HepG2 (cell line): Measurements from ENCODE around the gene INPP5E. TPM values are rescaled to one million over a fixed set of nuclear protein-coding genes. Genes with fewer than 3 reads are reported as not detected.
A peak's percentile ranks its signal among the peaks of the same experiment; 100 is the strongest.

Source experiments
- ATAC-seq: fragments of 200-7000 bp; cut with Tn5 transposase; 3 replicates; pipeline ENCODE4 v1.9.1; 2020; ENCODE audit warnings: mild to moderate bottlenecking, moderate library complexity
- BruUV-seq: library from RNA; stranded (reverse); fragments of 400-500 nt; replicated peaks from 2 replicates; lab custom pipeline; 2021; lab: Mats Ljungman, UMichigan
- CTCF ChIA-PET: fragments of 300-600 bp; formaldehyde crosslinking; extraction: SDS; loops from one replicate; lab custom pipeline; 2021; ENCODE audit warnings: low total read pairs, inconsistent platforms, low intra/inter-chr PET ratio; lab: Yijun Ruan, JAX
- POLR2A ChIA-PET: fragments of 350-600 bp; sonication (Branson Sonifier 250); formaldehyde crosslinking; loops from one replicate; lab custom pipeline; 2020; ENCODE audit warnings: antibody characterized with exemption, inconsistent platforms; lab: Yijun Ruan, JAX
- DNase-seq: peaks from one replicate; pipeline ENCODE4 v3.0.0-alpha.2; 2015; ENCODE audit warnings: low spot score
- FAIRE-seq: peaks from 3 replicates; lab custom pipeline; 2011; peaks lifted over from hg19 to GRCh38; lab: Jason Lieb, UNC
- H2AFZ ChIP-seq: one replicate; pipeline ENCODE4 v1.6.1; 2011; ENCODE audit warnings: low read length, inconsistent platforms
- H3K27ac ChIP-seq: fragments of 300-600 bp; 3 replicates; pipeline ENCODE4 v1.8.0; 2011; ENCODE audit warnings: mixed run types, mild to moderate bottlenecking, mixed read lengths, low read length, inconsistent platforms; ENCODE audit not compliant: insufficient read depth; ENCODE audit errors: extremely low read length
- H3K27me3 ChIP-seq, 2 experiments: fragments of 200-600 bp in 1 of 2; 2 replicates in 1 of 2; 3 replicates in 1 of 2; pipeline versions ENCODE4 v1.6.0 to v1.8.0; 2011; ENCODE audit warnings: low read length in 2 of 2, mild to moderate bottlenecking in 2 of 2, moderate library complexity in 2 of 2, inconsistent platforms in 1 of 2; ENCODE audit not compliant: insufficient read depth in 2 of 2, control insufficient read depth in 1 of 2
- H3K36me3 ChIP-seq, 2 experiments: fragments of 200-600 bp in 1 of 2; replicated peaks in 1 of 2; 2 replicates in 1 of 2; 3 replicates in 1 of 2; pipeline versions ENCODE4 v1.5.1 to v1.8.0; 2011; ENCODE audit warnings: low read length in 2 of 2, inconsistent platforms in 1 of 2; ENCODE audit not compliant: insufficient read depth in 2 of 2, control insufficient read depth in 1 of 2
- H3K4me1 ChIP-seq: 2 replicates; pipeline ENCODE4 v1.5.1; 2012; ENCODE audit warnings: low read length, inconsistent platforms; ENCODE audit not compliant: insufficient read depth
- H3K4me2 ChIP-seq: 2 replicates; pipeline ENCODE4 v1.6.0; 2011; ENCODE audit warnings: low read depth, low read length, inconsistent platforms
- H3K4me3 ChIP-seq, 3 experiments: fragments of 200-600 bp in 1 of 3; sonication (generic), shearing (Covaris generic) in 1 of 3; replicated peaks in 1 of 3; 2 replicates each; pipeline ENCODE4 v1.5.1; 2011 to 2016; ENCODE audit warnings: low read length in 3 of 3, inconsistent platforms in 2 of 3, low read depth in 2 of 3, mild to moderate bottlenecking in 2 of 3, control low read depth in 1 of 3, mixed read lengths in 1 of 3; ENCODE audit not compliant: insufficient read depth in 1 of 3
- H3K79me2 ChIP-seq: one replicate; pipeline ENCODE4 v1.6.1; 2011; ENCODE audit warnings: low read length, inconsistent platforms; ENCODE audit not compliant: insufficient read depth
- H3K9ac ChIP-seq: 2 replicates; pipeline ENCODE4 v1.6.0; 2011; ENCODE audit warnings: mild to moderate bottlenecking, low read depth, low read length, inconsistent platforms; ENCODE audit not compliant: insufficient read depth
- H3K9me3 ChIP-seq: 2 replicates; pipeline ENCODE4 v1.5.1; 2012; ENCODE audit warnings: mild to moderate bottlenecking, low read length
- H4K20me1 ChIP-seq: 2 replicates; pipeline ENCODE4 v1.6.0; 2011; ENCODE audit warnings: inconsistent platforms, mild to moderate bottlenecking, low read length, moderate library complexity; ENCODE audit not compliant: insufficient read depth
- HHEX ChIP-seq: IDR thresholded peaks from 2 replicates; pipeline ENCODE4 v1.6.1; 2016; ENCODE audit warnings: control low read depth
- ONECUT2 ChIP-seq: sonication (generic); formaldehyde crosslinking; IDR thresholded peaks from 2 replicates; pipeline ENCODE4 v1.4.0; 2020; ENCODE audit warnings: missing genetic modification reagents
- ZNF251 ChIP-seq: sonication (generic); formaldehyde crosslinking; IDR thresholded peaks from 2 replicates; pipeline ENCODE4 v1.9.0; 2021; ENCODE audit warnings: mild to moderate bottlenecking, missing genetic modification reagents
- ZNF263 ChIP-seq: sonication (generic); formaldehyde crosslinking; IDR thresholded peaks from 2 replicates; pipeline ENCODE4 v1.4.0; 2020; ENCODE audit warnings: missing genetic modification reagents
- ZNF569 ChIP-seq: sonication (generic); formaldehyde crosslinking; IDR thresholded peaks from 2 replicates; pipeline ENCODE4 v1.5.0; 2020; ENCODE audit warnings: mild to moderate bottlenecking, missing genetic modification reagents, moderate library complexity, borderline replicate concordance
- WGBS: methylation state at CpG from one replicate; pipeline ENCODE4 v1.1.6; 2017; ENCODE audit warnings: low lambda C conversion rate; 5-methylcytosine and 5-hydroxymethylcytosine counted together
- in situ Hi-C: cut with HindIII; loops from 2 replicates; pipeline ENCODE4 v1.10.0; 2017; ENCODE audit warnings: low pct_unique_long_range_greater_than_20kb; ENCODE audit not compliant: extremely low pct_ligation_motif_present
- intact Hi-C: fragments of 100-400 bp; cut with micrococcal nuclease; formaldehyde crosslinking; loops from one replicate; pipeline ENCODE4 v1.10.0; 2022; ENCODE audit not compliant: unreplicated experiment
- polyA plus RNA-seq, 8 experiments: library from polyadenylated mRNA; depleted of rRNA in 3 of 8; stranded (reverse) in 7 of 8; unstranded in 1 of 8; fragments of >200 nt; fragmentation: Illumina TruSeq in 4 of 8; extraction: Trizol in 4 of 8; gene quantifications; 2 replicates each; pipeline versions ENCODE4 v1.2.1 to v1.2.3, GENCODE V29; 2011 to 2016; ENCODE audit warnings: low read depth in 4 of 8, missing spikeins in 1 of 8, mixed read lengths in 1 of 8; ENCODE audit not compliant: insufficient read depth in 1 of 8
- total RNA-seq, 5 experiments: library from RNA; depleted of rRNA; stranded (reverse); fragments of >200 nt; fragmentation: Illumina TruSeq; extraction: Trizol; gene quantifications; 2 replicates each; pipeline ENCODE4 v1.2.3, GENCODE V29; 2016; ENCODE audit warnings: low read depth in 1 of 5
- TF ChIP-seq, protein P1 (sequence below): IDR thresholded peaks from 2 replicates; pipeline ENCODE4 v1.6.1; 2016; ENCODE audit warnings: low read depth, control low read depth

The INPP5E gene
- total and polyA plus RNA-seq, 2 of the 13 experiments (the other 11 are each of a cell fraction or from before 2014, with no cell fraction given), result 5.5 TPM

DNA sequence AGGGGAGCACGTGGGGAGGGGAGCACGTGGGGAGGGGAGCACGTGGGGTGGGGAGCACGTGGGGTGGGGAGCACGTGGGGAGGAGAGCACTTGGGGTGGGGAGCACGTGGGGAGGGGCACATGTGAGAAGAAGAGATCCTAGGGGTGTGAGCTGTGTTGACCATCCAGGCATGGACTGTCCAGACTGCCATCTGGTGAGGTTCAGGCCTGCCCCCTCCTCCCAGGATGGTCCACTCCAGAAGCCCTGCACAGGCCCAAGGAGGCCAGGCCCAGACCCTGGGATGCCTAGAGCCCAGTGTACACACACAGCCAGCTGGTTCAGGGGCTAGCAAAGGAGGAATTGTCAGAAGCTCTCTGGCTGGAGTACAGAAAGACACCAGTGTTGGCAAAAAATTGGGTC is 42.0 kb downstream of the INPP5E start:
- peaks cover 20% of the 10 kb centered on the region for H3K4me1 ChIP-seq
- FAIRE-seq (no peak), ATAC-seq (no peak), DNase-seq (no peak)
- in situ Hi-C loops, result no loop called here
- no TSS peak for BruUV-seq
- H3K9ac ChIP-seq, result no peak overlapping the region
- H3K36me3 ChIP-seq, result peaks cover 18 to 42% of the 10 kb centered on the region in 2 experiments; a peak in 4 of 5 replicates
- intact Hi-C loops, result no loop called here
- H3K9me3 ChIP-seq, result no peaks in the 10 kb centered on the region
- H4K20me1 ChIP-seq, result 0 out of 2 replicates have a peak, but pooled peaks cover 2% of the 10 kb centered on the region
- H2AFZ ChIP-seq, result no peak overlapping the region
- H3K4me2 ChIP-seq, result no peak overlapping the region
- H3K4me3 ChIP-seq, result no peak overlapping the region
- TF ChIP-seq HHEX (no peak), ZNF251 (no peak), ZNF263 (CRISPR knock-in tag) (0 out of 2 replicates have a peak, but pooled peaks have one; percentile 50)
- TF ChIP-seq, protein P1, sequence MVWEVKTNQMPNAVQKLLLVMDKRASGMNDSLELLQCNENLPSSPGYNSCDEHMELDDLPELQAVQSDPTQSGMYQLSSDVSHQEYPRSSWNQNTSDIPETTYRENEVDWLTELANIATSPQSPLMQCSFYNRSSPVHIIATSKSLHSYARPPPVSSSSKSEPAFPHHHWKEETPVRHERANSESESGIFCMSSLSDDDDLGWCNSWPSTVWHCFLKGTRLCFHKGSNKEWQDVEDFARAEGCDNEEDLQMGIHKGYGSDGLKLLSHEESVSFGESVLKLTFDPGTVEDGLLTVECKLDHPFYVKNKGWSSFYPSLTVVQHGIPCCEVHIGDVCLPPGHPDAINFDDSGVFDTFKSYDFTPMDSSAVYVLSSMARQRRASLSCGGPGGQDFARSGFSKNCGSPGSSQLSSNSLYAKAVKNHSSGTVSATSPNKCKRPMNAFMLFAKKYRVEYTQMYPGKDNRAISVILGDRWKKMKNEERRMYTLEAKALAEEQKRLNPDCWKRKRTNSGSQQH (CRISPR knock-in tag), result no peak
- 96% methylated on average over 6 of the region's 6 CpGs for WGBS
- H3K27ac ChIP-seq, result no peak overlapping the region
- ChIA-PET CTCF (no interaction called here), POLR2A (no interaction called here)
- H3K79me2 ChIP-seq, result peaks cover 21% of the 10 kb centered on the region
- H3K27me3 ChIP-seq, result no peaks in the 10 kb centered on the region

DNA sequence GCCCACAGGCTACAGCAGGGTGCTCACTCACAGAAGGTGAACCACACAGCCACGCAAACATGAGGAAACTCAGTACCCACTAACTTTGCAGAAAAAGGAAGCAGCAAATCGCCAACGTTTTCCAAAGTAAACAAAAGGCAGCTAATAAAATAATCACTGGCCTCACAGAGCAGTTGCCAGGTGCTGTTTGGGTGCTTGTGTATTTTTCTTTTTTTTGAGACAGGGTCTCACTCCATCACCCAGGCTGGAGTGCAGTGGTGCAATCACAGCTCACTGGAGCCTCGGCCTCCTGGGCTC is 43.5 kb downstream of the INPP5E start:
- no peak for ATAC-seq

More for the DNA sequence above, 43.5 kb downstream of the INPP5E start:
- TF ChIP-seq ZNF263 (CRISPR knock-in tag) (no peak), ZNF569 (CRISPR knock-in tag) (no peak), ONECUT2 (CRISPR knock-in tag) (no peak)
- in situ Hi-C loops (no loop called here), intact Hi-C loops (no loop called here)
- Histone ChIP-seq H3K9ac (no peak overlapping the region), H3K9me3 (no peaks in the 10 kb centered on the region), H2AFZ (no peak overlapping the region), H3K4me3 (no peak overlapping the region), H3K27me3 (no peaks in the 10 kb centered on the region), H3K27ac (no peak overlapping the region), H3K4me1 (peaks cover 20% of the 10 kb centered on the region), H4K20me1 (0 out of 2 replicates have a peak, but pooled peaks cover 2% of the 10 kb centered on the region), H3K4me2 (no peak overlapping the region), H3K36me3 (peaks cover 25 to 56% of the 10 kb centered on the region in 2 experiments; a peak in 4 of 5 replicates), H3K79me2 (peaks cover 21% of the 10 kb centered on the region)
- WGBS, result 93% methylated on average over 3 of the region's 4 CpGs
- CTCF ChIA-PET, result no interaction called here
- FAIRE-seq, result no peak
- no peak for DNase-seq
- no TSS peak for BruUV-seq
- POLR2A ChIA-PET, result no interaction called here
